HG02759 (cell line): ENCODE results near the gene ADGRG2.

Source experiments
- ATAC-seq: cut with Tn5 transposase; IDR thresholded peaks from one replicate; pipeline ENCODE4 v1.9.1; 2021; ENCODE audit warnings: mild to moderate bottlenecking, moderate library complexity; ENCODE audit not compliant: unreplicated experiment

The ADGRG2 gene

DNA sequence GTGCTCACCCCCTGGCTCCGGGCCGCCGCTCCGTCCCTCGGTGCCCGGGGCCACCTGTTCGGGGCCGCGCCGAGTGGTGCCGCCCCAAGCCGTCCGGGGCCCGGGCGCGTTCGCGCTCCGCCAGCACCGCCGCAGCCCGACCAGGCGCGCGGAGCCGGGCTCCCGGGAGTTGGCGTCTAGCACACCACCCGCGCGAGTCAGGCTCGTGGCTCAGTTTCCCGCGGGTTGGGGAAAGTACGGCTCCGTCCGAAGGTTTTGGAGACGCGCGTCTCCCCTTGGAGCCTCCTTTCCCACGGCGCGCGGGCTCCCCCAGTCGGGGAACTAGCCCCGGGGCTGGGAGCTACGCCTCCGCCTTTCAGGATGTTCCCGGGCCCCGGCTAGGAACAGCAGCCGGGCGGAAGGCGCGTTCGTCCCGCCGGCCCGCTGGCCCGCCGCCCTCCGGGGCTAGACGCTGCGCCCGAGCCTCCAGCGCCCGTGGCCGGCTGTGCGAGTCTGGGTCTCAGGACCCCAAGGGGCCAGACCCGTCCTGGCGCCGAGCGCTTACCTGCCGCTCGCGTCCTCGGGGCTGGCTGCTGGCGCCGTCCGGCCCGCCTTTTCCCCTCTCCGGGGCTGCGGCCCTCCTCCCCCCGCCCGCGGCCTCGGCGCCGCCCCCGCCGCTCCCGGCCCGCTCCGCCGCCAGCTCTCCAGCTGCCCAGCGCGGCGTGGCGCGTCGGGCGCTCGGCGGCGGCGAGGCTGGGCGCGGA lies at the start of gene ADGRG2:
Gene ADGRG2 (minus strand): TSS at position 571 of the 743 bp plus-strand sequence. CDS start 53,634 bp downstream, outside the sequence.
- no peak for ATAC-seq

DNA sequence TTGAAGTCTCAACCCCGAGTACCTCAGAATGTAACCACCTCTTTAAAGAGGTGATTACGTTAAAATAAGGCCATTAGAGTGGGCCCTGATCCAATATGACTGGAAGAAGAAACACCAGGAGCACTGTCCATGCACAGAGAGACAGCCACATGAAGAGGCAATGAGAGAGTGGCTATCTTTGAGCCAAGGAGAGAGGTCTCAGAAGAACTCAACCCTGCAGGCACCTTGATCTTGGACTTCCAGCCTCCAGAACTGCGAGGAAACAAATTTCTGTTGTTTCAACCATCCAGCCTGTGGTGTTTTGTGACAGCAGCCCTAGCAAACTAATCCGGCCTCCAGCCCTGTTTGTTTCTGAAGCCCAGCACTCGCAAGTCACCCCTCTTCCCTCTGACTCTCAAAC lies 46.3 kb upstream of the ADGRG2 start:
- no peak for ATAC-seq

- ATAC-seq = no peak
These were observed 40.6 kb upstream of the ADGRG2 start for GRCh38 chrX:19162851-19163250.

- ATAC-seq = no peak
These were observed 33.9 kb upstream of the ADGRG2 start for GRCh38 chrX:19156186-19156585.

DNA sequence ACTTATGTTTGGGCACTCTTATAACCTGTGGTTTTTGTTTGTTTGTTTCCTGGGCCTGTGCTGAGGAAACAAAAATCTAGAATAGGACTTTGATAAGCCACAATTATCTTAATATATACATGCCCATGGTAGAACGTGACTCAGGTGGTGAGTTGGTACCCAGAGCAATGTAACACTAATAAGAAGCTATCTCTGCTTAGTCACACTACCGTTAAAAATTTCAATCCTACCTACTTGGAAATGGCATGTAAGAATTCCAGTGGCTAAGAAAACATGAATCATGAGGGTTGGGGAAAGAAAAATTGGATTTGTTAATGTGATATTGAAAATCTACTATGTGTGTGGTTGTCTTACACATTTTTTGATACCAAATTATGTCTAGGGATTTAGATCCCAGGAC lies 30.5 kb upstream of the ADGRG2 start:
- ATAC-seq = no peak

DNA sequence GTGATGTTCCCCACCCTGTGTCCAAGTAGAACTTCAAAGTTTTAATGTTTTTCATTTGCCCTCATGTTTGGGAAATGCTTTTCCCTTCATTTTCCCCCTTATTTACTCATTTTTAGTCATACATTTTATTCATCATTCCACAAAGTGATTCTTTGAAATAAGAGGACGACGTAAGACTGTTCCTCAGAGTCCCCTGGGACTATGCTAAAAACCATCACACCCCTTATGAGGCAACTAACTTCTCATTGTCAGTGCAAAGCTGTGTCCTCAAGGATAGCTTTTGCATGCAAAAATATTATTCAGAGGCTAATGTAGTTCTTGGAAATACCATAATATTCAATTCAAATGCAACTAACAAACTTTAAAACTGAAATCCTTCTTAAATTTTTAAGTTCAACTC lies 14.8 kb upstream of the ADGRG2 start:
- ATAC-seq = no peak

DNA sequence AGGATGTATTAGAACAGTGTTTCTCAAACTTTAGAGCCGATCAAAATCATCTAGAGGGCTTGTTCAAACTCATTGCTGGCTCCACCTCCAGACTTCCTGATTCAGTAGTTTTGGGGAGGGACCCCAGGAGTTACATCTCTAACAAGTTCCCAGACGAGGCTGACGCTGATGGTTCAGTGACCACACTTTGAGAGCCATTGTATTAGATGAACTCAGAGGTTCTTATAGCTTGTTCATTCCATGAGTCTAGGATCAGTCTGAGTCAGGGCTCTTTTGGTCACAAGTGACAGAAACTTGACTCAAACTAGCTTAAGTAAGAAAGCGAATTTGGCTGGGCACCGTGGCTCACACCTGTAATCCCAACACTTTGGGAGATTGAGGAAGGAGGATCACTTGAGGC lies 11.5 kb upstream of the ADGRG2 start:
- ATAC-seq = no peak

GRCh38 chrX:19133231-19133630 lies 11.0 kb upstream of the ADGRG2 start:
- no peak for ATAC-seq

GRCh38 chrX:19130628-19131027 lies 8.4 kb upstream of the ADGRG2 start:
- ATAC-seq = no peak

GRCh38 chrX:19129694-19130093 lies 7.4 kb upstream of the ADGRG2 start:
- ATAC-seq = no peak

DNA sequence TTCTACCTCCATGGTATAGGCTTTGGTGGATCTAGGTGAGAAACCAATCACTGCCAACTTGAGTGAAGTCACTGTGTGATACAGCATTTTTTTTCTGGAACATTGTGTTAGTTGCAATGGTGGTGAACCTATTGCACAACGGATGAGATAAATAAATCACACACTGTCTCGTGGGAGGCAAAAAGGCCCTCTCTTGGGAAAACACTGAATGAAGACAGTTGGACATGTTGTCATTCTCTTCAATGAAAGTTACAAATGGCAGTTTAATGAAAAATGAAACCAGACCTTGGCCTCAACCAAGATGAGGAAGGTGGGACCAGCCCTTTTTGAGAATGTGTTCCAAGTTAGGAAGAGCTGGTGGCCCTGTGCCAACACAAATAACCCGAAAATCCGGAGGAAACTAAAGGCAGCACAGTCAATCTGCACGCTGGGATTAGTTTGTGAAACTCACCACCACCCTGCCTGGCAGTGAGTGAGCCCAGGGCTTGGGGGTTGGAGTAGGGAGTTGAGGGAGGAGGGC lies 5.4 kb upstream of the ADGRG2 start:
- ATAC-seq = no peak

GRCh38 chrX:19122641-19123009 lies 357 bp upstream of the ADGRG2 start:
- ATAC-seq = no peak

GRCh38 chrX:19121466-19121865 lies 802 bp downstream of the ADGRG2 start:
- no peak for ATAC-seq

DNA sequence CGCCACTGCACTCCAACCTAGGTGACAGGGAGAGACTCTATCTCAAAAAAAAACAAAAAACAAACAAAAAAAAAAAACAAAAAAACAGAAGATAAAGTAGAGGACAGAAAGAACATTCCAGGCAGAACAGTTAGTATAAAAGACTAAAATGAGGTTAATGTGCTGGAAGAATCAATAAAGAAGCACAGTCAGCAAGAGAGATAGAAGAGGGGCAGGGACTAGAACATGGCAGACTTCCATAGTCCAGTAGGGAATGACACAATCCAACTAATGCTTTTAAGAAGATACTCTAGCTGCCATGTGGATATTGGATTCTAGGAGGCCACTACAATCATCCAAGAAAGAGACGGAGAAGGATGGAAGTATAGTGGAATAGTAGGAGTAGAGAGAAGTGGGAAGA lies 11.6 kb downstream of the ADGRG2 start:
- ATAC-seq = no peak

DNA sequence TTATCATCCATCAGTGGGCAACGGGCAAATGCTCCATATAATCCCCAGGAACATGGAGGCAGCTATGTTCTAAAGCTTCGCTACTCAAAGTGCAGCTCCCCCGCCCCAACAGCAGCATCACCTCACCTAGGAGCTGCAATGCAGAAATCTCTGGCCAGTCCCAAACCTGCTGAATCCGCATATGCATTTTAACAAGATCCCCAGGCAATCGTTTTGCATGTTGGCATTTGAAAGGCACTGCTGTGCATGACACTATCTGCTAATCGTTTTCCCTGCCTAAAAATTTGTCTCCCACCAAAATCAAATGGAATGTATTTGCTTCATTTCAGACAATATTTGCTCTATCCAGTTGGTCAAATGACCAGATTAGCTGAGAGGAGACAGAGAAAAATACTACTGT lies 15.2 kb downstream of the ADGRG2 start:
- ATAC-seq = no peak

- ATAC-seq = no peak
These were observed 21.7 kb downstream of the ADGRG2 start for GRCh38 chrX:19100586-19100985.

DNA sequence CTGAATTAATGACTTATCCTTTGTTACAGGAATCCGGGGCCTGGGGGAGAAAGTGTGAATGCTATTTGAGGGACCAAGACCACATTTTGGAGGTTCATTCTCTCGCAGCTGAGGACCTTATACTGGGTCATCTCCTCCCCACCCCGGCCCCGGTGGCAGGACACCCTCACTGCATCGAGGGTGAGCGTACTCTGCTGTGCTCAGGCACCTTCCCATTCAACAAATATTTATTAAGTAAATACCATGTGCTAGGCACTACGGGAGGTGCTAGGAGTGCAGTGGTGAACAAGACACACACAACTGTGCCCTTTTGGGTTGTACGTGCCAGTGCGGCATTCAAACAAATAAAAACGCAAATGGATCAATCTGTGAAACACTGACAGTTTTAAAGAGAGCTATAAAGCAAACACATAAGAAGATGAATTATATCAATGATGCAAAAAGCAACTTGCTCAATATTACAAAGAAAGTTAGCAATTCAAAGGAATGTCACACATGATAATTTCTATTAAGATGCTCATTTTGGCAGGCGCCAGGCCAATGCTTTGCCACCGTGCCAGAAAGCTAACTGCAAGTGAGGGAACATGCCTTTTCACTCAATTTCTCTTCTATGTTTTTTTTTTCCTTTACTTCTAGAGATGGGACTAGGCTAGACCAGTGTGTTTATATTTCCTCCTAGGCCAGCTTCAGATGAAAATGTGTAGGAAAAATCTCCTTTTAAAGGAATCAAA lies 24.6 kb downstream of the ADGRG2 start:
- no peak for ATAC-seq

DNA sequence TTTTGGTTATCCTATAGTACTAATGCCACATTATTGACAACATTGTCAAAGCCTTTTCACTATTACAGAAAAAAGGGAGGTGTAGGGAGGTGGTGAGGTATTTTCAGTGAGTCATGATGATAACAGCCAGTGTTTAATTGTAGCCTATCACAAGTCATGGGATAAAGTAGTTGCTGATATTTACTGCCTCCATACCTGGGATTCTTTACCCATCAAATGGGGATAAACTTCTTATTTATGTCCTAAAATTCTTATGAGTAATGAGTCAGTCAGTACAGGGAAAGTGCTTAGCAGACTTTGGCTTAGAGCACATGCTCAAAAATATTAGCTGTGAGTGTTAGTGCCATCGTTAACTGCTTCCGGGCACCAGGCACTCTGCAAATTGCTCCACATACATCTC lies 25.7 kb downstream of the ADGRG2 start:
- ATAC-seq = no peak

GRCh38 chrX:19094654-19095053 lies 27.6 kb downstream of the ADGRG2 start:
- ATAC-seq = no peak

GRCh38 chrX:19091596-19091995 lies 30.7 kb downstream of the ADGRG2 start:
- no peak for ATAC-seq

GRCh38 chrX:19089555-19090040 lies 32.7 kb downstream of the ADGRG2 start:
- no peak for ATAC-seq

DNA sequence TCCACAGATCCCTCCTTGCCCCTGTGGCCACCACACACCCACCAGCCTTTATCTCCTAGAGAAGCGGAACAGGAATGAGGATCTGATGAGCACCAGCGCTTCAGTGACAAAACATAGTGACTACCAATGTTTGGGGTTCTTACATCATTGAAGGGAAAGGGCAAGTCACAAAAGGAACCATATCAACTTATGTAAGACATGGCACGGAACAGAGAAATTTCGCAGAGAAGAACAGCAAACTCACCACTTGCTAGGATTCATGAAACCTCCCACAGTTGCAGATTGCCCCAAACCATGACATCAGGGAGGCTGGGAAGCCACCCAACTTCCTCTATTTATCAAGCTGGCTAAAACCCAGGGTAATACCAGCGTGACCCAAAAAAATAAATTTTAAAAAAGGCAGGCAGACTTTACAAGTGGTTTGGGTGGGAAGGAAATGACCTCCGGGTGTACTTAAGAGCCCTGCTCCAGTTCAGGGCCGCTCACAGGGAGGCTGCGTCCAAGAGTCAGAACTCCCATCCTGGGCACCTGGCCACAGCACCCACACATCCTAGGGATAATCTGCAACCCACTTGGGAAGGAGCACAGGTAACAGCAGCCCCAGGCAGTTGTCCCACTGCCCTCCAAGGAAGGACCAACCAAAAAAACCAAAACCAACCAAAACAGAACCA lies 36.0 kb downstream of the ADGRG2 start:
- no peak for ATAC-seq
